ENCODE measurements around the gene SSTR3.

The SSTR3 gene

GRCh38 chr22:37154925-37155712, 57.2 kb downstream of the SSTR3 start:
- TF ChIP-seq CTCF (IDR thresholded peaks at IDR 0.05), result no peak
- Histone ChIP-seq H3K4me3 (no peak overlapping the region), H3K27ac (no peak overlapping the region)
- no peak for DNase-seq (ENCODE audit: low spot score)

Measured in coronary artery (tissue), 2 donors.